GM19328 (cell line): ENCODE results near the gene GLDC.
A peak's percentile ranks its signal among the peaks of the same experiment; 100 is the strongest.
"Not testable (repeated sequence)": the region's sequence is repeated elsewhere in the genome, so short reads cannot be mapped to it uniquely, and the experiment has no call there.

Experiments used
- ATAC-seq: cut with Tn5 transposase; IDR thresholded peaks from one replicate; pipeline ENCODE4 v1.9.1; 2021; ENCODE audit warnings: mild to moderate bottlenecking, moderate library complexity; ENCODE audit not compliant: unreplicated experiment

GLDC gene

GRCh38 chr9:6575324-6576034 lies 70.0 kb downstream of the GLDC start:
- ATAC-seq: peak; percentile 79

- ATAC-seq: no peak
Observed at GRCh38 chr9:6567140-6567591, 78.4 kb downstream of the GLDC start.

- ATAC-seq: no peak
Observed at GRCh38 chr9:6566409-6567139, 79.0 kb downstream of the GLDC start.

GRCh38 chr9:6565312-6565711 lies 80.2 kb downstream of the GLDC start:
- no peak for ATAC-seq

- no peak for ATAC-seq
Observed at GRCh38 chr9:6564868-6565267, 80.7 kb downstream of the GLDC start.

GRCh38 chr9:6564360-6564759 lies 81.2 kb downstream of the GLDC start:
- ATAC-seq: no peak

- no peak for ATAC-seq
Observed at GRCh38 chr9:6562871-6563430, 82.6 kb downstream of the GLDC start.

- no peak for ATAC-seq
Observed at GRCh38 chr9:6562201-6562600, 83.3 kb downstream of the GLDC start.

GRCh38 chr9:6557883-6558616 lies 87.5 kb downstream of the GLDC start:
- no peak for ATAC-seq

GRCh38 chr9:6553866-6554265 lies 91.7 kb downstream of the GLDC start:
- ATAC-seq: no peak

- no peak for ATAC-seq
Observed at GRCh38 chr9:6552498-6553121, 92.9 kb downstream of the GLDC start.

- ATAC-seq: no peak
Observed at GRCh38 chr9:6552033-6552432, 93.5 kb downstream of the GLDC start.

GRCh38 chr9:6551136-6551535 lies 94.4 kb downstream of the GLDC start:
- no peak for ATAC-seq

- ATAC-seq: no peak
Observed at GRCh38 chr9:6549106-6549800, 96.3 kb downstream of the GLDC start.

- no peak for ATAC-seq
Observed at GRCh38 chr9:6545017-6545691, 100.4 kb downstream of the GLDC start.

GRCh38 chr9:6543204-6543603 lies 102.3 kb downstream of the GLDC start:
- ATAC-seq: no peak

GRCh38 chr9:6542617-6543016 lies 102.9 kb downstream of the GLDC start:
- not testable (repeated sequence) for ATAC-seq

- ATAC-seq: no peak
Observed at GRCh38 chr9:6538666-6539071, 106.9 kb downstream of the GLDC start.

- no peak for ATAC-seq
Observed at GRCh38 chr9:6535594-6535993, 109.9 kb downstream of the GLDC start.
